GM19463 (cell line): Measurements from ENCODE around the gene CDC42BPB.

Experiments used
- ATAC-seq: cut with Tn5 transposase; IDR thresholded peaks from one replicate; pipeline ENCODE4 v1.9.1; 2021; ENCODE audit warnings: mild to moderate bottlenecking, moderate library complexity; ENCODE audit not compliant: unreplicated experiment

CDC42BPB gene

GRCh38 chr14:102969901-102970300 lies 87.4 kb downstream of the CDC42BPB start:
- no peak for ATAC-seq

GRCh38 chr14:102969060-102969791 lies 88.1 kb downstream of the CDC42BPB start:
- no peak for ATAC-seq

GRCh38 chr14:102968306-102968705 lies 89.0 kb downstream of the CDC42BPB start:
- ATAC-seq: no peak

- no peak for ATAC-seq
These were observed 89.9 kb downstream of the CDC42BPB start for GRCh38 chr14:102967506-102967795.

- ATAC-seq: no peak
These were observed 90.5 kb downstream of the CDC42BPB start for GRCh38 chr14:102966681-102967505.

GRCh38 chr14:102965971-102966655 lies 91.2 kb downstream of the CDC42BPB start:
- no peak for ATAC-seq

GRCh38 chr14:102965282-102965681 lies 92.1 kb downstream of the CDC42BPB start:
- no peak for ATAC-seq

GRCh38 chr14:102964152-102964730 lies 93.1 kb downstream of the CDC42BPB start:
- no peak for ATAC-seq

- no peak for ATAC-seq
These were observed 95.2 kb downstream of the CDC42BPB start for GRCh38 chr14:102962111-102962627.

GRCh38 chr14:102958461-102958860 lies 98.9 kb downstream of the CDC42BPB start:
- ATAC-seq: no peak

- no peak for ATAC-seq
These were observed 100.1 kb downstream of the CDC42BPB start for GRCh38 chr14:102957222-102957621.

- no peak for ATAC-seq
These were observed 101.5 kb downstream of the CDC42BPB start for GRCh38 chr14:102955636-102956408.

GRCh38 chr14:102954081-102954789 lies 103.1 kb downstream of the CDC42BPB start:
- ATAC-seq: no peak

- ATAC-seq: no peak
These were observed 104.2 kb downstream of the CDC42BPB start for GRCh38 chr14:102953100-102953499.

- no peak for ATAC-seq
These were observed 105.1 kb downstream of the CDC42BPB start for GRCh38 chr14:102952276-102952675.

GRCh38 chr14:102951799-102952198 lies 105.5 kb downstream of the CDC42BPB start:
- ATAC-seq: no peak

GRCh38 chr14:102951034-102951433 lies 106.3 kb downstream of the CDC42BPB start:
- no peak for ATAC-seq

- no peak for ATAC-seq
These were observed 107.4 kb downstream of the CDC42BPB start for GRCh38 chr14:102949801-102950451.

- ATAC-seq: peak; percentile 72
These were observed 108.1 kb downstream of the CDC42BPB start for GRCh38 chr14:102949062-102949800.
